HL-60 (cell line): Measurements from ENCODE around the gene KATNAL1.

ENCODE experiments used
- CTCF ChIP-seq: IDR thresholded peaks from one replicate; pipeline ENCODE4 v1.5.1; 2011; ENCODE audit warnings: low read length, control low read depth, inconsistent platforms; ENCODE audit not compliant: insufficient read depth
- GABPA ChIP-seq: IDR thresholded peaks from 2 replicates; pipeline ENCODE4 v1.6.1; 2012; ENCODE audit warnings: low read depth
- POLR2AphosphoS5 ChIP-seq: IDR thresholded peaks from 2 replicates; pipeline ENCODE4 v1.6.1; 2012; ENCODE audit warnings: low read depth
- REST ChIP-seq: IDR thresholded peaks from 2 replicates; pipeline ENCODE4 v1.6.1; 2012; ENCODE audit warnings: low read depth; ENCODE audit not compliant: insufficient replicate concordance

GRCh38 chr13:30340331-30341250 lies 33.2 kb upstream of the KATNAL1 start:
- no peak for TF ChIP-seq CTCF
- TF ChIP-seq POLR2AphosphoS5, result no peak
- TF ChIP-seq REST, result no peak
- TF ChIP-seq GABPA, result no peak
